LHCN-M2 (cell line): ENCODE data around the gene CELF5. TPM values are rescaled to one million over a fixed set of nuclear protein-coding genes. Genes with fewer than 3 reads are reported as not detected.
"Not testable (repeated sequence)": the region's sequence is repeated elsewhere in the genome, so short reads cannot be mapped to it uniquely, and the experiment has no call there.

Experiments
- DNase-seq: peaks from one replicate; pipeline ENCODE4 v3.0.0-alpha.2; 2012; ENCODE audit warnings: low read depth
- total RNA-seq: library from RNA; depleted of rRNA; stranded (reverse); fragments of >200 nt; gene quantifications from 2 replicates; pipeline ENCODE4 v1.2.3, GENCODE V29; 2014

CELF5 gene
- total RNA-seq, 1 experiment from 2014 or later: not detected

GRCh38 chr19:3189702-3190469 is 34.6 kb upstream of the CELF5 start:
- DNase-seq: no peak

DNA sequence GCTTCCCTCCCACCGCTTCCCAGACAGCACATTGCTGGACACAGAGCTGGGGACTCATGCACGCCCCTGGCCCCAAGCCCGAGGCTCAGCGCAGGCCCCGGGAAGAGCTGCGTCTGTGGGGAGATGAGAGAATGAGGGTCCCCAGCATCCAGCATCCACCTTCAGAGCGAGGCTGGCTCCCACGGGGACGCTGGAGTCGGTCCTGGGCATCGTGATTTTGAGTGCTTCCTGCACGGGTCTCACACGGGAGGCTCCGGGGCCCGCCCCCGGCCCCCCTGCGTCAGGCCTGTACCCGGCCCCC is 34.0 kb upstream of the CELF5 start:
- no peak for DNase-seq

DNA sequence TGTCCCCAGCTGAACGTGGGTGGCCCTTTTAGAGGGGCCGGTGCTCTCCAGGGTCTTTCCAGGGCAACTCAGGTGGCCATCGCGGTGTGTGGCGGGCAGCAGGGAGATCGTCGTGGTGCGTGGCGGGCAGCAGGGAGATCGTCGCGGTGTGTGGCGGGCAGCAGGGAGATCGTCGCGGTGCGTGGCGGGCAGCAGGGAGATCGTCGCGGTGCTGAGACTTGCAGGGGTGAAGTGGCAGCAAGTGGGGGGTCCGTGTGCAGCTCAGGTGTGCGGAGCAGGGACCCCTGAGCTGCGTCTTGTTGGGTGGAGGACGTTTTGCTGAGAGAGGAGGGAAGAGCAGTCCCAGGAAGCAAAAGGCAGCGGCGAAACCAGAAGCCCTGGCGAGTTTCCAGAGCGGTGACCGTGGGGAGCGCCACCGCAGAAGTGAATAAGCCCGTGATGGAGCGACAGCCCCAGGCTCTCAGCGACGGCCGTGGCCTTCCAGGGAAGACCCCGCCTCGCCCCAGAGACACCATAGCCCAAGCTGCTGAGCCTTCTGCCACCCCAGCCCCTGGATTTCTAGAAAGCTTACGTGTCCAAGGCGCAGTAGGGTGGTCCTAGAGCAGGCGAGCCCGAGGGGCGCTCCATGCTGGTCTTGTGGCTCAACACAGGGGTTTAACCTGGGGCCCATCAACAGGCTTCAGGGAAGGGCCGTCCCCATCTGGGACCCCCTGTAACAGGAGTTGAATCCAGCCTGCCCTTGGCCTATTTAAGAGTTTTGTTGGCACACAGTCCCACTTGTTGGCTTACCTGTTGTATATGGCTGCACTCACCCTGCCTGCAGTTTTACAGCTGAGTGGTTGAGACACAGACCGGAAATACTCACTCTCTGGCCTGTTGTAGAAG is 33.3 kb upstream of the CELF5 start:
- no peak for DNase-seq

DNA sequence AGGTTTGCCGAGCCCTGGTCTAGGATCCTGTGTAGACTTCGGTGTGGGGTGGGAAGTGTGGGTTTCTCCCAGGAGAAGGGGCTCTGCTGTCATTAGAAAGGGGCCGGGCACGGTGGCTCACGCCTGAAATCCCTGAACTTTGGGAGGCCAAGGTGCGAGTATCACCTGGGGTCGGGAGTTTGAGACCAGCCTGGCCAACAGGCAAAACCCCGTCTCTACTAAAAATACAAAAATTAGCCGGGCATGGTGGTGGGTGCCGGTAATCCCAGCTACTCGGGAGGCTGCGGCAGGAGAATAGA is 32.7 kb upstream of the CELF5 start:
- DNase-seq: not testable (repeated sequence)

DNA sequence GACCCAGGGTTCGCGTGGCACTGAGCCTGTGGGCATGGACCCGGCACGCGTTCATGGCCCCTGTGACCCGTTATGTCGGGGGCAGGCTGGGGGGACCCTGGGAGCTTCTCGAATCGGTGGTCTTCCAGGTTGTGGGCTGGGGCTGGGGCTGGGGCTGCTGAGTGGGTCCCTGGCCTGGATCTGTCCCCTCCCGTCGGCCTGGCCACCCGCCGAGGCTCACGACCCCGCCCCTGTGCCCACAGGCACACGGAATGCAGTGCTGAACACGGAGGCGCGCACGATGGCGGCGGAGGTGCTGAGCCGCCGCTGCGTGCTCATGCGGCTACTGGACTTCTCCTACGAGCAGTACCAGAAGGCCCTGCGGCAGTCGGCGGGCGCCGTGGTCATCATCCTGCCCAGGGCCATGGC is 32.2 kb upstream of the CELF5 start:
- no peak for DNase-seq

DNA sequence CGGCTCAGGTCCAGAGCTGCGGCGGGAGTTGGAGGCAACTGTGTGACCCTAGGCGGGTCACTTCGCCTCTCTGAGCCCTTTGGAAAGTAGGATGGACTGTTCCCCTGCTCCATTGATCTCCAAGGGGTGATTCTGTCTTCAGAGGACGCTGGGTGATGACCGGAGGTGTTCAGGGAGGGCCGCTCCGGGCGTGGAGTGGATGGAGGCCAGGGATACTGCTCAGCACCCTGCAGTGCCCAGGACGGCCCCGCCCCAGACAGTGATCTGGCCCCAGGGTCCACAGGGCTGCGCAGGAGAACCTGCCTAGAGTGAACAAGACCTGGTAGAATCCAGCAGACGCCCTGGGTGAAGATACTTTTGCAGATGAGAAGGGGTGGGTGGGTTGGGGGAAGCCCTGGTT is 31.8 kb upstream of the CELF5 start:
- DNase-seq: no peak

GRCh38 chr19:3193256-3194105 is 31.0 kb upstream of the CELF5 start:
- DNase-seq: no peak

DNA sequence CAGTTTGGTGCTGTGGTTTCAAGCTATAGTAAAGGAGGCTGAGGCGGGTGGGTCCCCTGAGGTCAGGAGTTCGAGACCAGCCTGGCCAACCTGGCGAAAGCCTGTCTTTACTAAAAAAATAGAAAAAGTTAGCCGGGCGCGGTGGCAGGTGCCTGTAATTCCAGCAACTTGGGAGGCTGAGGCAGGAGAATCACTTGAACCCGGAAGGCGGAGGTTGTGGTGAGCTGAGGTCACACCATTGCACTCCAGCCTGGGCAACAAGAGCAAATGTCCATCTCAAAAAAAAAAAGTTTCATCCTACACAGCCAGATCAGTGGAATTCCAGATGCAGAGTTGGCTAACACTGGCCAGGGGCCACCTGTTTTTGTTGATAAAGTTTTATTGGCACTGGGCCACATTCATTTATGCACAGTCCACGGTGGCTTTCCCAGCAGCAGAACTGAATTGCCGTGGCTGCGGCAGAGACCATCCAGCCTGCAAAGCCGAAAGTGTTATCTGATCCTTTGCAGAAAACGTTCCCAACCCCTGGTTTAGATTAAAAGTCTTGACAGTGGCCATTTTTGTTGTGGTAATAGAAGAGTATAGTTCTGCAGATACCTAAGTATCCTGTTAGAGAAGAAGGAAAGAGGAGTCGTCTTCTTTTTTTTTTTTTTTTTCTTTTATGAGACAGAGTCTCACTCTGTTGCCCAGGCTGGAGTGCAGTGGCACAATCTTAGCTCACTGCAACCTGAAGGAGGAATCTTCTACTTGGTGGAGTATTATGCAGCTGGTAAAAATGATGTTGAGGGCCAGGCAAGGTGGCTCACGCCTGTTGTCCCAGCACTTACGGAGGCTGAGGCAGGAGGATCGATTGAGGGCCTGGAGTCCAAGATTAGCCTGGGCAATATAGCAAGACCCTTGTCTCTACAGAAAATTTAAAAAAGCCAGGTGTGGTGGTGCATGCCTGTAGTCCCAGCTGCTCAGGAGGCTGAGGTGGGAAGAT is 30.1 kb upstream of the CELF5 start:
- no peak for DNase-seq

- no peak for DNase-seq
These were observed 28.2 kb upstream of the CELF5 start for GRCh38 chr19:3196064-3196932.

DNA sequence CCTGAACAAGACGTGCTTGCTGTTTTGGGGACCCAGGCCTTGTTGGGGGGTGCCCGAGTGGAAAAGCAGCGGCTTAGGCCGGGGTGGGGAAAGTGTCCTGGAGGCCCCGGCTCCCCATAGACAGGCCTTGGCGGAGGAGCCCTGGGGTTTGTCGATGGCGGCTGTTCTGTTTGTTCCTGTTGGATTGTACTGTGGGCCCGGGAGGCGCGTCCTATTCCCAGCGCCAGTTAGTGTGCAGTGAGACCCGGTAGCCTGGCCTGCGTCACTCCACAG is 27.6 kb upstream of the CELF5 start:
- no peak for DNase-seq

GRCh38 chr19:3198901-3199700 is 25.4 kb upstream of the CELF5 start:
- DNase-seq: no peak

DNA sequence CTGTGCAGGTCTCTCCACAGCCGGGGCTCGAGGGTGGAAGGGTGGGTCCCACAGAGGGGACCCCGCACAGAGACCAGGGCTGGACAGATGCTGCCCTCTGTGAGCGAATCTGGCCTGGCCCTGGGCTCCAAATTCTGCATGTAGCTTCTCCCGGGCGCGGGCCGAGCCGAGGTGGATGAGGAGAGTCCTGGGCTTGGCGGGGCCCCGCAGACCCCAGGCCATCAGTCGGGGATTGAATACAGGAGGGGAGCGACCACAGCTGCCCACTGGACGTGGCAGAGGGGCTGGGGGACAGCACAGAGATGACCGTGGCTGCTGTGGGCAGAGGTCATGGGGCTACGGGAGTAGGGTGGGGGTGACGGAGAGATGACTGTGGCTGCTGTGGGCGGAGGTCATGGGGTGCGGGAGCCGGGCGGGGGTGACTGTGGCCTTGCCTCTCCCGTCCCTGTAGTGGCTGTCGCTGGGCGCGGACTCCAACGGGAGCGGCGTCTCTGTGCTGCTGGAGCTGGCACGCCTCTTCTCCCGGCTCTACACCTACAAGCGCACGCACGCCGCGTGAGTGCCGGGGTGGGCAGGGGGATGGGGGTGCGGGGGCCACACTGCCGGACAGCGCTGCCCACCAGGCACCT is 23.3 kb upstream of the CELF5 start:
- DNase-seq: no peak

DNA sequence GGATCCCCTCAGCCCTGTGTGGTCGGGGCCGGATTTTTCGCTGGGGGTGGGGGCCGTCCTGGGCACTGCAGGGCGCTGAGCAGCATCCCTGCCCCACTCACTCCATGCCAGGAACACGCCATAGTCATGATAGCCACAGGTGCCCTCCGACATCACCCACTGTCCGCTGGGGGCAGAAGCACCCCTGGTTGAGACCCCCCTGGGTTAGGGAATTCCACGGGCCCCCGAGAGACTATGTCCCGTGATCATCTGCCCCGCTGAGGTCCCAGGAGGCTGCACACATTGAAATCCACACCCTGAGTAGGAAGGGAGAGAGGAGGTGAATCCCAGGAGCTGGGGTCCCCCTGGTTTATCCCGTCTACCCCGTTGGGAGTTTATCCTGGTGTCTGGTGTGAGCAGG is 22.6 kb upstream of the CELF5 start:
- no peak for DNase-seq

GRCh38 chr19:3202346-3202745 is 22.1 kb upstream of the CELF5 start:
- no peak for DNase-seq

DNA sequence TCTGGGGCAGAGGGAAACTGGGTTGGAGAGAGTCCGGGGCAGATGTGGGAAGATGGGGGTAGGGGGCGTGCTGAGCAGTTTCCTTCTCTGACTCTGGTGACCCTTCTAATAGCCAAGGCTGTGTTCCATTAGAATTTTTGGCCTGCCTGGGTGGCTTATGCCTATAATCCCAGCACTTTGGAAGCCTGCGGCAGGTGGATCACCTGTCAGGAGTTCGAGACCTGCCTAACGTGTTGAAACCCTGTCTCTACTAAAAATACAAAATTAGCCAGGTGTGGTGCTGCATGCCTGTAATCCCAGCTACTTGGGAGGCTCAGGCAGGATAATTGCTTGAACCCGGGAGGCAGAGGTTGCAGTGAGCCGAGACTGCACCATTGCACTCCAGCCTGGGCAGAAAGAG is 21.6 kb upstream of the CELF5 start:
- not testable (repeated sequence) for DNase-seq

- no peak for DNase-seq
These were observed 20.4 kb upstream of the CELF5 start for GRCh38 chr19:3203805-3204645.

DNA sequence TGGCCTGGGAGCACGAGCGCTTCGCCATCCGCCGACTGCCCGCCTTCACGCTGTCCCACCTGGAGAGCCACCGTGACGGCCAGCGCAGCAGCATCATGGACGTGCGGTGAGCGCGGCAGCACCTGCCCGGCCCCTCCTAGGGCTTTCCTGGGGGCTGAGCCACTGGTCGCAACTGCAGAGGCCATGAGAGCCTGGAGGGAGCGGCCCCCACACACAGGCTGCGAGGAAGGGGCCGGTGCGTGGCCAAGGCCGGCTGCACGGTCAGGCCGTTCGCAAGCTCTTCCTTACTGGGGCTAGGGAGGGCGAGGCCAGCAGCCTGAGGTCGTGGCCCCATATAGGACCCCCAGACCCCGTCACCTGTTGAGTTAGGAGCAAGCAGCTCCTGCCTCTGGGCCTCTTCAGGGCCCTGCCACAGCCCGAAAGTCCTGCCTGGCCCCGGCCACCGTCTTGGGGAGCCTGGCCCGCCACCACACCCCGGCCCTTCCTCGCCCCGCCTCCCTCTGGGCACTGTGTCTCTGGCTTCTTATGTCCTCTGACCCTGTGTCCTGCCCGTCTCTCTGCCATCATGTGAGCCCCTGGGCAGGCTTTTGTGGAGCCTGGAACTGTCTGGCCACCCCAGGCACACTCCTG is 19.7 kb upstream of the CELF5 start:
- DNase-seq: no peak
